Measurements from ENCODE around the gene CD177.
"Not testable (repeated sequence)": the region's sequence is repeated elsewhere in the genome, so short reads cannot be mapped to it uniquely, and the experiment has no call there.

CD177 gene
- 0 reads per million in 2 experiments for total RNA-seq

DNA sequence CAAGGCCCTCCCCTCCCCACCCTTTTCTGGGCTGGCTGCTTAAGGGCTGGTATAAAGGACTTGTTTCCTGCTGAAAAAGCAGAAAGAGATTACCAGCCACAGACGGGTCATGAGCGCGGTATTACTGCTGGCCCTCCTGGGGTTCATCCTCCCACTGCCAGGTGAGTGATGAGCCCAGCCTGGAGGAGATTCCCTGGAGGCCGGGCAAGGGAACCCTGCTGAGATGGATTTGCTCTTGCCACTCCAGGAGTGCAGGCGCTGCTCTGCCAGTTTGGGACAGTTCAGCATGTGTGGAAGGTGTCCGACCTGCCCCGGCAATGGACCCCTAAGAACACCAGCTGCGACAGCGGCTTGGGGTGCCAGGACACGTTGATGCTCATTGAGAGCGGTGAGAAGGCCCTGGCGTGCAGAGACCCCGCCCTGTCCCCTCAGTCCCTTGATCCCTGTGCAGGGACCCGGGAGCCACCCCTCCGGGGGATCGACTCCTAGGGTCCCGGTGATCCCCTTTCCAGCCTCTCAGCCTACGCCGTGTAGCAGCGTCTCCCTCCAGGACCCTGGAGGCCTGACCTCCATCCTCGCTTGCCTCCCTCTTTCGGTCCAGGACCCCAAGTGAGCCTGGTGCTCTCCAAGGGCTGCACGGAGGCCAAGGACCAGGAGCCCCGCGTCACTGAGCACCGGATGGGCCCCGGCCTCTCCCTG, at the start of gene CD177:
CD177 (plus strand) TSS at position 81 of the 699 bp plus-strand sequence; CDS start at position 110, 29 bp downstream.
- DNase-seq (ENCODE audit: low read depth), result no peak

DNA sequence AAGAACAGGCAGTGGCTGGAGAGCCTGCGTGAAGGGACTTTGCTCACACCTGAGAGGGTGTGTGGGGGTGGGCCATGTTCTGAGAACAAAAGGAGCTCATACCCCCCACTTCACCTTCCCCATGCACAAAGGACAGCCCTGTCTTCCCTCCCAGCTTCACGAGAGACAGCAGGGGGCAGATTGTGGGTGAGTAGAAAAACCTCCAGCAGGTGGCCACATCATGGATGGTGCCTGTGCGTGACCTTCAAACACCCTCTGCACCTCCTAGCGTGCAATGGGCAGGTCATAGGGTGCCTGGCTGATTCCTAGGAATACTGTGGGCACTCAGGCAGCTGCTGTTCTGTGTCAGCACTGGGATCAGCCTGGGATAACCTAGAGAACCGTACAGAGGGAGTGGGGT, 47.8 kb upstream of the CD177 start:
- no peak for DNase-seq (ENCODE audit: low read depth)

GRCh38 chr19:43306097-43306496, 47.4 kb upstream of the CD177 start:
- DNase-seq (ENCODE audit: low read depth), result no peak

GRCh38 chr19:43308244-43308815, 45.2 kb upstream of the CD177 start:
- no peak for DNase-seq (ENCODE audit: low read depth)

GRCh38 chr19:43309466-43309865, 44.0 kb upstream of the CD177 start:
- DNase-seq (ENCODE audit: low read depth), result no peak

DNA sequence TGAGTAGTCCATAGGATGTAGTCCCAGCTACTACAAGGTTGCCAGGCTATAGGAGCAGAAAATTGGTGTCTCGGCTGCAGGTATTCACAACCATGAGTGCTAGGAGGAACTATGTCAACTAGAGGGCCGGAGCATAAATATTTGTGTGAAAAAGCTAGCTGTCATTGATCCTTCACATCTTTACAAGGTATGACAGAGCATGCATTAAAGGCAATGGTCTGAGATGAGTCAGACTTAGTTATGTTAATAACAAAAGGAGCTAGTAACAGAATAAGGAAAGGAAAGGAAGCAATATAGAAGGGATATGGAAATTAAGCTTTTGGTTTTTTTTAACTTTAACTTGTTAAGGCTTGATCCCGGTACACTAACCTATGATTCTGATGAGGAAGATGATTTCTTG, 43.3 kb upstream of the CD177 start:
- DNase-seq (ENCODE audit: low read depth), result no peak

GRCh38 chr19:43311256-43311655, 42.2 kb upstream of the CD177 start:
- DNase-seq (ENCODE audit: low read depth), result no peak

DNA sequence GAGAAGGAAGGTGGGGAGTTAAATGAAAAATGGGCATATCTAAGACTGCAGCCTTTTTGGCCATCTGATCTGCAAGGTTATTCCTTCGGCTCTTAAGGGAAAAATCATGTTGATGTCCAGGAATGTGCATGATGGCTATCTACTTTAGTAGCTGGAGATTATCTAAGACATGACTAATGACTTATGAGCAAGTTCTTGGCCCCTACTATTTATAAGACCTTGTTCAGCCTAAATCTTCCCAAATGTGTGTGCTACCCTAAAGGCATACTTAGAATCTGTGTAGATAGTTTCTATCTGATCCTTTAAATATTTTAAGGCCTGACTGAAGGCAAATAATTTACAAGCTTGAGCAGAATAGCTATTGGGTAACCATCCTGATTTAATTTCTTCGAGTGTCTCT, 41.8 kb upstream of the CD177 start:
- no peak for DNase-seq (ENCODE audit: low read depth)

GRCh38 chr19:43313711-43314495, 39.6 kb upstream of the CD177 start:
- no peak for DNase-seq (ENCODE audit: low read depth)

- no peak for DNase-seq (ENCODE audit: low read depth)
These were observed 37.6 kb upstream of the CD177 start for GRCh38 chr19:43315851-43316250.

- no peak for DNase-seq (ENCODE audit: low read depth)
These were observed 36.7 kb upstream of the CD177 start for GRCh38 chr19:43316591-43317319.

GRCh38 chr19:43318203-43318602, 35.3 kb upstream of the CD177 start:
- no peak for DNase-seq (ENCODE audit: low read depth)

GRCh38 chr19:43318796-43319314, 34.6 kb upstream of the CD177 start:
- DNase-seq (ENCODE audit: low read depth), result no peak

- no peak for DNase-seq (ENCODE audit: low read depth)
These were observed 32.9 kb upstream of the CD177 start for GRCh38 chr19:43320546-43320945.

GRCh38 chr19:43326761-43327160, 26.7 kb upstream of the CD177 start:
- not testable (repeated sequence) for DNase-seq (ENCODE audit: low read depth)

- not testable (repeated sequence) for DNase-seq (ENCODE audit: low read depth)
These were observed 24.9 kb upstream of the CD177 start for GRCh38 chr19:43328561-43328960.

GRCh38 chr19:43329049-43329448, 24.4 kb upstream of the CD177 start:
- DNase-seq (ENCODE audit: low read depth), result not testable (repeated sequence)

DNA sequence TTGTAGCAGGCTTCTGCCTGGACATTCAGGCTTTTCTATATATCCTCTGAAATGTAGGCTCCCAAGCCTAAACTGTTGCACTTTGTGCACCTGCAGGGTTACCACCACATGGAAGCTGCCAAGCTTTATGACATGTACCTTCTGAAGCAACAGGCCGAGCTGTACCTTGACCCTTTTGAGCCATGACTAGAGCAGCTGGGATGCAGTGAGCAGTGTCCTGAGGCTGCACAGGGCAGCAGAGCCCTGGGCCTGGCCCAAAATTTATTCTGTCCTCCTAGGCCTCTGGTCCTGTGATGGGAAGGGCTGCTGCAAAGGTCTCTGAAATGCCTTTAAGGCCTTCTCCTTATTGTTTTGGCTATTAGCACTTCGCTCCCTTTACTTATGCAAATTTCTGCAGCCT, 23.5 kb upstream of the CD177 start:
- no peak for DNase-seq (ENCODE audit: low read depth)

DNA sequence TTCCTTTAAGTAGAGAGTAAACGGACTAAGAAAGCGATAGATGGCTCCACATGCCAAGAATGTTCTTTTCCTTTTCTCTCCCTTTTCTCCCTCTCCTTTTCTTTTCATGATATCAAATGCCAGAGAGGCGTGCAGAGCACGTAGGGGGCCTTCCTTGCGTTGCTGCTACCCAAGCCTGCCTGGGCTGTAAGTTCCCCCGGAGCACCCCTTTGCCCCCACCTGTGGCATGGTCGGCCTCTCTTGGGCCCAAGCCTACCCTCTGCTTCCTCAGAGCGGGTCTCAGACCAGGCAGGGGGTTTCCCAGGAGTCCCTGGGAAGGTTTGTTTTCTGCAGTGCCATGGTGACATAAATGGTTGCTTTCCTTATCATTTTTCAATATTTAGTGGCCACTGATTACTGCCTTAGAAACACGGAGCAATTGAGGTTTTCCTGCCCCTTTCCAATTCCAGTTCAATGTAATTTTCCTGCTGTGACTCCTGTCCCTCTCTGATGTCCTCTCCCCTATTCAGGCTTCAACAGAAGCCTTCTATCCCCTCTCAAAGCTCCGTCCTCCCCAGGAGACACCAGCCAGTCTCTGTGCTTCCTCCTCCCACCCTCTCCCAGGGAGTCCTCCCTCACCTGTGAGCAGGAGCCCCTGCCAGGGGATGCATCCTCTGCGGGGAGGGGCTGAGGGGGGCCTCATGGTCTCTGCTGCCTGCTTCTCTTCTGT, 22.6 kb upstream of the CD177 start:
- DNase-seq (ENCODE audit: low read depth), result no peak

- no peak for DNase-seq (ENCODE audit: low read depth)
These were observed 22.0 kb upstream of the CD177 start for GRCh38 chr19:43331435-43332010.

Measured in T follicular helper cell (primary cell).